Stimulated activated CD4-positive, alpha-beta T cell treated with anti-CD3 and anti-CD28 coated beads, Interleukin-2, amount 100 ng/mL, for 48 hours (primary cell): ENCODE data around the gene COX8C.
"Not testable (repeated sequence)": the region's sequence is repeated elsewhere in the genome, so short reads cannot be mapped to it uniquely, and the experiment has no call there.

Source experiments
- DNase-seq, 2 donors: peaks; one replicate each; pipeline ENCODE4 v3.0.0-alpha.2; 2020

COX8C gene

GRCh38 chr14:93322929-93323599 is 23.9 kb upstream of the COX8C start:
- DNase-seq: no peak

- no peak for DNase-seq
Observed at GRCh38 chr14:93323600-93324174, 23.3 kb upstream of the COX8C start.

GRCh38 chr14:93326196-93326595 is 20.8 kb upstream of the COX8C start:
- no peak for DNase-seq

- no peak for DNase-seq
Observed at GRCh38 chr14:93328546-93328945, 18.4 kb upstream of the COX8C start.

DNA sequence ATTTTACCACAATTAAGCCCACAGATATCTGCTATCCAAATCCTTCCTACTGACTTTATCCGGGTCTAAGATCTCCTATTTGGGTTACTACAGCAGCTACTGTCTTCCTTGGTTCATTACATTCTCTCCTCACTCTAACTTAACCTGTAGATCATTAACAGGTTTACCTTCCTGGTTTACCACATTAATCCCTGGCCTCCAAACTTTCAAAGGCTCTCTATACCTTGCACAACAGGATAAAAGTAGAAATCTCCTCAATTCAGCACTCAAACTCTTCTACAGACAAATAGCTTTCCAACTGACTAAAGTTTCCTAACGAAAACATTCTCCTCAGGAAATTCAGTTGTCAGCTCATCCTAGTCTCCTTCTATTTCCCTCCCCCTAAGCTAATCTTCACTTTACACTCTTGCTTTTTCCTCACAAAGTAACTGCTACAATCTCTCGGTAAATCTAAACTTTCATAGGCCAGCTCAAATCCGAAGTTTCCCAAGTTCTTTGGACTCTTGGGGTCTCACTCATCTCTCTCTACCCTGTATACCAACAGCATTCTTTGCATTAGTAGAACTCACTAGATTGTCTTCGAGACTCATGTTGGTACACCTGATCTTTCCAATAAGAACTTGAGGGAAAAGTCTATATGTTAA is 16.9 kb upstream of the COX8C start:
- no peak for DNase-seq

GRCh38 chr14:93330609-93331000 is 16.4 kb upstream of the COX8C start:
- no peak for DNase-seq

GRCh38 chr14:93331002-93331727 is 15.8 kb upstream of the COX8C start:
- DNase-seq: no peak

GRCh38 chr14:93331728-93332396 is 15.1 kb upstream of the COX8C start:
- DNase-seq: no peak

DNA sequence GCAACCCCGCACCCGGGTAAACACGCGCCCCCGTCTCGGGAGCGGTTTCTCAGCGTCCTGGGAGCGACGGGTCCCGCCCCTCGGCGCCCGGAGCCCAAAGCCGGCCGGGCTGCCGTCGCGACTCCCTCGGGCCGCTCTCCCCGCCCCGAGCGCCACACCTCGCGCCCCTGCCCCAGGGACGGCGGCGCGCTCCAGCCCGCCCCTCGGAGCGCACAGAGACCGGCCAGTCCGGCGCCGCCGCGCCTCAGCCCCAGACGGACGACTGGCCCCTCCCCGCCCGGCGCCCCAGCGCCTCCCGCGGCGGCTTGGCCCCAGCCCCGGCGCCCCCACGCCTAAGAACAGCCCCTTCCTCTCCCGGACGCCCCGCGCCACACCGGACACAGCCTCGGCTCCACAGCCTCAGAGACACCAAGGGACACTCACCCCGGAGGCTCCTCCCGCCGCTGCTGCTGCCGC is 14.6 kb upstream of the COX8C start:
- peak; percentile 18 for DNase-seq

- DNase-seq: peak; percentile 90 to 93
Observed at GRCh38 chr14:93332853-93333630, 13.9 kb upstream of the COX8C start, which contains the start of gene BTBD7. BTBD7 (minus strand) TSS chr14:93333036; CDS start chr14:93296051, 36,985 bp downstream.

DNA sequence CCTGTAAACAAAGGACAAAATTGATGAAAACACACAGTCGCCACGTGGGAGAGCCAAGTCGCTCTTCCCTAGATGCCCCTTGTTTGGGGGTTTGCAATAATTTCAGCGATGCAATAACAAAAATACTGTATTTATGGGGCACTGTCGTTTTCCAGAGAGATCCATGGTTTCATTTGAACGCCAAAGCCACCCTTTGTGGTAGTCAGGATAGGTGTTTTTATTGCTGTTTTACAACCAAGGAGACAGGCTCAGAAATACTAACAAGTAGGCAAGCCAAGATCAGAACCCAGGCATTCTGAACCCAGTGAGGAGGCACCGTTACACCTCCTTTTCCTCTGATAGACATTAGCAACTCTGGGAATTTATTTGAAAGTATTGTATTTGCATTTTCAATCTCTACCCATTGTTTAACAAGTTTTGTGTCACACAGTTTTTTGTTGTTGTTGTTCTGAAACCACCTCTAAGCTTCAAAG is 13.3 kb upstream of the COX8C start:
- DNase-seq: no peak

DNA sequence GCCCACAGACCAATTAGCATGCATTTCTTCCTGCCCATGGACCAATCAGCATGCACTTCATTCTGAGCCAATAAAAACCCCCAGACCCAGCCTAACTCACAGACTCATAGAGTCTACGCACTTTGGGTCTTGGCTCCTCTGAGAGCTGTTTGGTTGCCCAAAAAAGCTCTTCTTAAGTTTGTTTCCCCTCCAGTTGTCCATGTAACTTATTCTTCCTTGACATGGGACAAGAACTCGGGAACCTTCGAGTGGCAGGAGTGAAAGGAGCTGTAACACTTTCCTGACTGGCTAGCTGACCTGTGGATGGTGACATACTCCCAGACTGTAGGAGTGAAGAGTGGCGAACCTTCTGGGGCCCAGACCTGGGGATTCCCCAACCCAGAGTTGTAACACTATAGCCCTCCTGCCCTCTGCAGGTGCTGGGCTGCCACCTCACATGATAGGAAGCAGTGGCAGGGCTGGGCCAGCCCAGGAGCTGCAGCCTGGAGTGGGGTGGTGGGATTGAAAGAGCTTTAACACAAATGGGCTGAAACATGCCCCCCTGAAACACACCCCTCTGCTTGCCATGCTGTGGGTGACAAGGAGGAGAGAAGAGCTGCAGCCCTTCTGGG is 9.7 kb upstream of the COX8C start:
- DNase-seq: no peak

DNA sequence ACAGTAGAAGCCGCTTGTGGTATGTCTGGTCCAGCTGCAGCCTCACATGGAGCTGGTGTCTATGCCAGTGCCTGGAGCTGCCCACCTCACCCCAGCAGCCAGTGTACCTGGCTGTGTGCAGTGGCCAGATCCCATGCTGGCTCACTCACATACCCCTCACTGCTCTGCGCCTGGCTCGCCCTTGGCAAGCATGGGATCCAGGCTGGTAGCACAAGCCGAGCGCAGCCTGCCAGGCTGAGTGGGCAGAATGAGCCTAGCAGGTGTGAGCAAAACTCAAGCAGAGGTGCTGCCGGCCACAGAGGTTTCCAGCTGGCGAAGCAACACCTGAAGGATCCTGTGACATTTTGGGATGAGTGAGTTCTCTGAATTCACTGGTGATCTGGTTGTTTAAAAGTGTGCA is 9.1 kb upstream of the COX8C start:
- DNase-seq: no peak

DNA sequence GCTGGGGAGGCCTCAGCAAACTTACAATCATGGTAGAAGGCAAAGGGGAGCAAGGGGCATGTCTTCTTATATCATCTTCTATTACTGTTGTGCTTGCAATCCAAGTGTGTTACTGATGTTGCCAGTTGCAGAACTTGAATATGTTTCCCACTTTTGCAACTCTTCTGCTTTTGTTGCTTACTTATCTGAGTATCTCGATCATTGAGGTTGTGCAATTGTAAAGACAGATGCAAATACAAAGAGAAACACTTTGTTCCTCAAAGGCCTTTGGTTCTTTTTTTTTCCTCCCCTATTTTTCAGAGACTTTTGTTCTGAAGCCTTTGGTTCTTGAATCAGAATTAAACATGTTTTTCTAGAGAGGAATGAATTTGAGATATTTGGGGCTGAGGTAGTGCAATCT is 3.7 kb upstream of the COX8C start:
- no peak for DNase-seq

DNA sequence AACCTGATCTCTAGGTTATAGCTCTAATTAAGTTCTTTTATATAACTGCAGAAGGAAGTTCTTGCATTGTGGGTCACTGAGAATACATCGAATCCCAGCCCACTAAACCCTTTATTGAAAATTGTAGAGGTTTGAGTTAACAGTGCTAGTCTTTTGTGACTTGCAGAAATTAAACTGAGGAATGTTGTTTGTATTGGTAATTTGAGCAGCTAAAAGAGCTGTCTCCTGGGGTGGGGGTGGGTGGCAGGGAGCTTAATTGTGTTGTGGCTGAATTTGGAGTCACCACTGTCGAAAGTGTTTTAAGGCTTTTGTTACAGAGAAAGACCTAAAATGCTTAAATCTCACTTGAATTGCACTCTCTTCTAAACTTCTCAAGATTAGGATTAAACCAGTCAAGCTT is 3.2 kb upstream of the COX8C start:
- no peak for DNase-seq

- DNase-seq: no peak
Observed at GRCh38 chr14:93347850-93348249, 868 bp downstream of the COX8C start.

- no peak for DNase-seq
Observed at GRCh38 chr14:93348292-93348691, 1.3 kb downstream of the COX8C start.

DNA sequence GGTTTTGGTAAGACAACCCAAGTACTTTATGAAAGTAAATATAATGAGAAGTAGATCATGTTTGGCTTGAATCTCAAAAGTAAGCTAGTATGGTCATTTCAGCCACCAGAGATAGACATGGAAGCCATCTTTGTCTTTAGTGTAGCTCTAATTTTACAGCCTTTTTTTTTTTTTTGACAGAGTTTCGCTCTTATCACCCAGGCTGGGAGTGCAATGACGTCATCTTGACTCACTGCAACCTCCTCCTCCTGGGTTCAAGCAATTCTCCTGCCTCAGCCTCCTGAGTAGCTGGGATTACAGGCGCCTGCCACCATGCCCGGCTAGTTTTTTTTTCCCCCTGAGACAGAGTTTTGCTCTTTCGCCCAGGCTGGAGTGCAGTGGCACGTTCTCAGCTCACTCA is 7.9 kb downstream of the COX8C start:
- DNase-seq: not testable (repeated sequence)

- no peak for DNase-seq
Observed at GRCh38 chr14:93368996-93369712, 22.2 kb downstream of the COX8C start.

- no peak for DNase-seq
Observed at GRCh38 chr14:93369713-93370266, 22.8 kb downstream of the COX8C start.
